NCI-H1105 (cell line): Measurements from ENCODE around the gene METTL8.

Source experiments
- DNase-seq: peaks from one replicate; lab custom pipeline; 2025; lab: John Stamatoyannopoulos, UW

METTL8 gene, protein sequence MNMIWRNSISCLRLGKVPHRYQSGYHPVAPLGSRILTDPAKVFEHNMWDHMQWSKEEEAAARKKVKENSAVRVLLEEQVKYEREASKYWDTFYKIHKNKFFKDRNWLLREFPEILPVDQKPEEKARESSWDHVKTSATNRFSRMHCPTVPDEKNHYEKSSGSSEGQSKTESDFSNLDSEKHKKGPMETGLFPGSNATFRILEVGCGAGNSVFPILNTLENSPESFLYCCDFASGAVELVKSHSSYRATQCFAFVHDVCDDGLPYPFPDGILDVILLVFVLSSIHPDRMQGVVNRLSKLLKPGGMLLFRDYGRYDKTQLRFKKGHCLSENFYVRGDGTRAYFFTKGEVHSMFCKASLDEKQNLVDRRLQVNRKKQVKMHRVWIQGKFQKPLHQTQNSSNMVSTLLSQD

DNA sequence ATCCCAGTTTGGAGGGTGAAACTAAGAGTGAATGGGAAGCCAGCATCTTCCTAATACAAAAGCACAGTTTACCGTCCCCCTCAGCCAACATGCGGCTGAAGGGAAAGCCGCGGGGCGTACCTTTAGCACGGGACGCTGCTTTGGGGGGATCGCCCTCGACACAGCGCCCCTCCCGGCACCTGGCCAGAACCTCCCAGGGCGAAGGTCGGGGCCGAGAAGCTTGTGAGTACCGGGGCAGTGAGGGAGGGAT is at the start of gene METTL8:
Gene METTL8, minus strand, starts transcription at position 228 of the 250 bp plus-strand sequence. CDS start 41,805 bp downstream, outside the sequence.
- no peak for DNase-seq

DNA sequence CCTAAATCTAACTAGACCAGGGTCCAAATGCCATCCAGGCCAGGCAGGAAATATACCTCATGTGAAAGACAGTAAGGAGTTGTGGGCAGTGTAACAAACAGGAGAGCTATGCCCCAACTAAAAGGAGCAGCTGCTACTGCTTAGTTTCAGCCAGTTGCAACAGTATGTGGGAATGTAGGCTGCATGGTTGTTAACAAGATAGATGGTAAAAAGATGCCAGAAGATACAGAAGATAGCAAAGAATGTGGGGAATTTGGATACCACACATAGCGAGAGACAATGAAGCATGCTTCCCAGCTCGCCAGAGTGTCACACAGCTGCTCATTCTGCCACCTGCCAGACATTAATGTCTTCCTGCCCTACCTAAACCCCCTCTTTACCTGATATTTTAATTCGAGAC is 49.1 kb upstream of the METTL8 start:
- no peak for DNase-seq

DNA sequence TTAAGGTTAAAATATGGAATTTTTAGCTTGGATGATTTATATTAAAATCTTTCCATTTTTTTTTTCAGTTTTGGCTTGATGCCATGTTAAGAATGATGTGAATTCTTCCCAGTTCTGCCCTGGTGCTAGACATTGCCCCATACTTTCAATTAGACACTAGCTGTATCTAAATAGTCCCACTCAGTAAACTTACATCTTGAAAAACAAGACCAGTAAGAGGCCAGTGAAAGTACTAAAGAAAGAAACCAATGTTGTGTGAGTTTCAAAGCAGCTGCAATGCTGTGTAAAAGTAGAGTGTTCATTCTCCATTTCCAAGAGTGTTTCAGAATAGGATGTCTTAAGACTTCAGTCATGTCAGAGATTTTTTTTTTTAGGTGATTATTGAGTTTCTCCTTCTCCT is 48.5 kb upstream of the METTL8 start:
- no peak for DNase-seq

DNA sequence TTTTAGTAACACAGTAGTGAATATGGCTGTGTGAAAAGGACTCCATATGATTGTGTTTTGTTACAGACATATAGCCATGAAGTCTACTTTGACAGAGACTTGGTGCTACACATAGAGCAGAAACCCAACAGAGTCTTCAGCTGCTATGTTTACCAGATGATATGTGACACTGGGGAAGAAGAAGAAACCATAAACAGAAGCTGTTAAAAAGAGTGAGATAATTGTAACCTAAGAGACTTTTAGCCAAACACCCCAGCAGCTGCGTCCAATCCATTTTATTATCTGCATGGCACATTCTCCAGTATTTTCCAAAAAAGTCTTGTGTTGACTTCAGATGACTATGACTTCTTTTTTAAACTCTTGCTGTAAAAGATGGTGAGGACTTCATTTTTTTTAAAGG is 47.1 kb upstream of the METTL8 start:
- DNase-seq = no peak

DNA sequence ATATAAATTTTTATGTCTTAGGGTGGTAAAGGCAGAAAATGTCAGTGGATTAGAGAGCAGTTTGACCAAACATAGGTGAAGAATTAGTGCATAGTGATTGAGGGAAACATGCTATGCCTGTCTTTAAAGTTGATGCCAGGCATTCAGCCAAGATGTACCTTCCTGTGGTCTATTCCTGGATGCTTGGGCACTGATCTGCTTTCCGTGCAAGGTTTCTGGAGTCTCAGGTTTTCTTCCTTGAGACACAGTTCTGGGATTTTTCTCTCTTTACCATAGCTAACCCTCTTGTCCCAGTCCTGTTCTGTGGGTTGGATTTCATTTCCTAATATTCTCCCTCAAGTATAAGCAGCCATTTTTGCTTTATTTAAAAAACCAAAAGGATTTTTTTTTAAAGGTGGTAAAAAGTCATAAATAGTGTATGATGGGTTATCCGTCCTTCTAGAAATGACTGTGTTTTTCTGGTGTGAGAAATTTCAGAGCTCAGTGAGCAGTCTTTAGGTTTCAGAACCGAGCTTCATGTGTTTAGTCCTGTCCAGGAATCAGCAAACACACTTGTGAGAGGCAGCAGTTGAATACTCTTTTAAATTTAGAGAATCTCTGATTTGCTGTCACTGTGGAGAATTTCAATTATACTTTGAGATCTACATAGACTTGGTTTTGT is 45.5 kb upstream of the METTL8 start:
- no peak for DNase-seq

DNA sequence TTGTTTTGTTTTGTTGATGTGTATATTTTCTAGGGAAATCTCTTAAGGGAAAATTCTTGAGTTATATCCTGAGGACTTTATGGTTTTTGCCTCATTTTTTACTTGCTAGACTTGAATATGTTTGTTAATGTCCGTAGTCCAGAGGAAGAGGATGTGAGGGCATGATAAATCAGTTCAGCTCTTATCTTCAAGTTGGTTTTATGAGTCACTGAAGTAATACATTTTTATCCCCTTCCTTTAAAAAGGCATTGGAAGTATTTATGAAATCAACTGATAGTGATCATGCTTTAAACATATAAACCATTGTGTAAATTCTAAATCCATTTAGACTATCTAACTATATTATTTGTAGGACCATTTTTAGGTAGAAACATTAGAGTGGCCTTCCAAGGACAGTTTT is 44.6 kb upstream of the METTL8 start:
- DNase-seq = no peak

DNA sequence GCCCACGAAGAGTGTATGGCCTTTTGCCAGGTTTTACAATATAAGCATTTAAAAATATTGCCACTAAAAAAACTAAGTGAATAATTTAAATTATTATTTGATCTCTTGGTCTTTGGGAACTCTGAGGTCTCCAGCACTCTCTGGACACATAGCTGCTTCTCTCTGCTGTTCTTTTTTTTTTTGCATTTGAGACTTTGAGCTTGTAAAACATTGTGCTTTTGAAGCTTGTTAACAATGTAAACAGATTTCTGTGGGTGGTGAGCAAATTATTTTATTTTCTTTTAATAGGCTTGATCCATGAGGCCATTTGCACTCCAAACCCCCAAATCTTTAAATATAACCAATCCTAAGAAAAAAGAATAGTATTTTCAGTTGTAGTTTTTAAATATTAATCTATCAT is 42.2 kb upstream of the METTL8 start:
- no peak for DNase-seq

DNA sequence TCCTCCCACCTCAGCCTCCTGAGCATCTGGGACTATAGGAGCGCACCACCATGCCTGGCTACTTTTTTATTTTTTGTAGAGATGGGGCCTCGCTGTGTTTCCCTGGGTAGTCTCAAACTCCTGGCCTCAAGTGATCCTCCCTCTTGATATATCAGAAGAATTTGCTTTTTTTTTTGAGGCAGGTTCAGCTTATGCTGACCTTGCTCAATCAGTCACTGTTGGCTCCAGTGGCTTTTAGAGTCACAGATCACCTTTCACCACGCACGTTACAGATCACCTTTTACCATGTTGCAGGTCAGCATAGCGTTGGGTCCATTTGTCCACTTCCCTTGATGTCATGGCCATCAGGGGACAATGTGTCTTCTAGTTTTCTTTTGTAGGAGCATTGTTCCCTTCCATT is 36.3 kb upstream of the METTL8 start:
- DNase-seq = no peak

DNA sequence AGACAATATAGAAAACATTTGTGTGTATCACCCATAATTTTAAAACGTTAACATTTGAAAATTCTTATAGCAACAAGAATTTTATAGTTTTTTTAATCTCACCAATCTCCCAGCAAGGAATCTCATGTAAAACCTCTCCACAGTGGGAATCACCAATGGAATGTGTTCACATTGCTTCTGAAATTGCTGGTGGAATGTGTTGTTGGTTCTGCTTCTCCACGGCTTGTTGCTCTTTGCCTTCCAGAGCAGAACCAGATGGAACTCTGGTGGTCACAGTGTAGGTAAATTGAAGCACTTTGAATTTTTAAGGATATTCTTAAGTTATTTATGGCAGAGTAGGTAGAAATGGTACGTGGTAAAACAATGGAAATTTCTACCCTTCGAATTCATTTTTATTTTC is 35.4 kb upstream of the METTL8 start:
- no peak for DNase-seq

DNA sequence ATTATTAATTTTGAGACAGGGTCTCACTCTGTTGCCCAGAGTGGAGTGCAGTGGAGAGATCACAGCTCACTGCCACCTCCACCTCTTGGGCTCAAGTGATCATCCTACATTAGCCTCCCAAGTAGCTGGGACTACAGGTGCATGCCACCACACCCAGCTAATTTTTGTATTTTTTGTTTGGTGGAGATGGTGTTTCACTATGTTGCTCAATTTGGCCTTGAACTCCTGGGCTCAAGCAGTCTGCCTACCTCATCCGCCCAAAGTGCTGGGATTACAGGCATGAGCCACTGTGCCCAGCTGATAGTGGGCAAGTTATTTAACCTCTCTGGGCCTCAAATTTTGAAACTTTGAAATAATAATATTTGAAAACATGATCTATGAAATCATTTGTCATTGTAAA is 26.7 kb upstream of the METTL8 start:
- no peak for DNase-seq

DNA sequence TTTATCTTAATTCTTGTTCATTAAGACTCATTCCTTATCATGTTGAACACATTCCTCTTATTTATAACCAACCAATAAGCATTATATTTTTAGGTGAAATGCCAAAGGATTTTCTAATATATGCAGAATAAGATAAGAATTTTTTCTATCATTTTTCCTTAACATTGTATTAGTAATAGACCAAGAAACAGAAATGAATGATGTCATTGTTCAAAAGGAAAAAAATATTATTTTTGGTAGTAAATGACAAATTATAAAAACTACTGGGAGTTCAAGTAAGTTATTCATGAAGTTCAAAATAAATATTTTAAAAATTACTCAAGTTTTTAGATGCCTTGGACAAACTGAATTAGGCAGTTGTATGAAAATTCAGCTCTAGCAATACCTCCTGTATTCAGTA is 25.7 kb upstream of the METTL8 start:
- no peak for DNase-seq

DNA sequence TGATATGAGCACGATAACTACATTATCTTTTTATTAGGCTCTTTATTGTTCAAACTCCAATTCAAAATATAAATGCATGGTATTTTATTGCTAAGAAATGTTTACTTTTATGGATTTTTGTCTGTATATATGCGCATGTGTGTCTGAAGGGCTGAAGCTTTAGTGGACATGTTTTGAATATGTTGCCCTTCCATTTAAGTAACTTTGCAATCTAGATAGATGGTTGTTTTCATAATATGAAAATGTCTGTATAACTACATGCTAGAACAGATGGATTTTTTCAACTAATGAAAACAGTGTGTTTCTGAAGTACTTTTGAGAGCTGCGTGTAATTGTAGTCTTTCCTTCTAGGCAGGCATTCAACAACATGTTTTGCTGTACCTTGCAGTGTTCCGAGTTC is 19.0 kb upstream of the METTL8 start:
- no peak for DNase-seq

DNA sequence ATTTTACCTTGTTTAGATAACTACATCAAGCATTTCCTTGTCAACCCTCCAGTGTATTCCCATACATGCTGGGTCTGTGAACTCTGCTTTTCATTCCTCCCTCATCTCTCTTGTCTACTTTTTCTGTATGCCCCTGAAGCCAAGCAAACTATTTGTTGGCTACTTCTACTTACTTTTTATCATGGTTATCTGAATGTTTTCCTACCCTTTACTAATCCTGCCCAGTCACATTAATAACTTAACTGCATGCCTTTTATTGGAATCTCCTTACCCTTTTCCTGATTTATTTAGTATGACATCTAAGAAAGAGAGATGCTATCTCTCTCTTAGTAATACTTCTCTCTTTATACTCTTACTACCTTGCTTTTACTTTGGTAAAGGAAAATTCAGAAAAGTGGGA is 17.3 kb upstream of the METTL8 start:
- no peak for DNase-seq

DNA sequence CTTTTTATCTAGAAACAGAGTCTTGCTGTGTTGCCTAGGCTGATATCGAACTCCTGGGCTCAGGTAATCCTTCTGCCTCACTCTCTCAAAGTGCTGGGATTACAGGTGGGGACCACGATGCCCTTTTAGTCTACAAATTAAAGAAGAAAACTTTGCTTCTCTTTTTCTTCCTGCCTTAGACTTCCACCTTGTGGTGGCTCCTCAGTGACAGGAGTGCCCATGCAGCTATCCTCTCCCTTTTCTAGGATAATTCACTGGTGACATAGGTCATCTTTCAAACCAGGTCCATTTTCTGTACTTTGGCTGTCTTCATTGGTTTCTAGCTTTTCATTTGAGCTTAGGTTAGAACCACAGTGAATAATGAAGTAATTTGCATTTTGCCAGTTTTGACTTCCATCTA is 13.9 kb upstream of the METTL8 start:
- DNase-seq = no peak

DNA sequence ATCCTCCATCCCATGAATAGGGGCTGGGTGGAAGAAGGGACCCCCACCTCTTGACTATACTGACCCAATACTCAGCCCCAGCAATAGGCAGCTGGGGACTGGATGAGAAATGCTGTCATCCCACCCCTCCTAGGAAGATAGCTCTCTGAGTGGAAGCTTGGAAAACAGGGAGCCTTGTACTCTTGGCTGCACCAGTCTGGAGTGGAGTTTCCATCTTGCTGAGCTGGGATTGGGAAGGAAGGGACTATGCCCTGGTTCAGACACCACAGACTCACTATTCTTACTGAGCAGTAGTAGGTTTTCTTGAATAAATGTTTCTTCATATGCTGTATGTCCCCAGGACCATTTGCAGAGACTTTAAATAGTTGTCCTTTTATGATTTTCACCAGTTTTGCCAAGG is 7.7 kb upstream of the METTL8 start:
- DNase-seq = no peak

DNA sequence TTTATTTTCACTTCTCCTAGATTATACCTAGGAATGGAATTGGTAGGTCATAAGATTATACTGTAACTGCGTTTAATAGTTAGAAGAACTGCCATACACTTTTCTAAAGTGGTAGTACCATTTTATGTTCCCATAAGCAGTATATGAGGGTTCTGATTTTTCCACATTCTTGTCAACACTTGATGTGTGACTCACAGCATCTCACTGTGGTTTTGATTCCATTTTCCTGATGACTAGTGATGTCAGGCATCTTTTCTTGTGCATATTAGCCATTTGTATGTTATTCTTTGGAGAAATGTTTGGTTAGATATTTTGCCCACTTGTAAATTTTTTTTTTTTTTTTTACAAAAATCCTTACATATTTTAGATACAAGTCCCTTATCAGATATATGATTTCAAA is 2.5 kb upstream of the METTL8 start:
- DNase-seq = no peak

DNA sequence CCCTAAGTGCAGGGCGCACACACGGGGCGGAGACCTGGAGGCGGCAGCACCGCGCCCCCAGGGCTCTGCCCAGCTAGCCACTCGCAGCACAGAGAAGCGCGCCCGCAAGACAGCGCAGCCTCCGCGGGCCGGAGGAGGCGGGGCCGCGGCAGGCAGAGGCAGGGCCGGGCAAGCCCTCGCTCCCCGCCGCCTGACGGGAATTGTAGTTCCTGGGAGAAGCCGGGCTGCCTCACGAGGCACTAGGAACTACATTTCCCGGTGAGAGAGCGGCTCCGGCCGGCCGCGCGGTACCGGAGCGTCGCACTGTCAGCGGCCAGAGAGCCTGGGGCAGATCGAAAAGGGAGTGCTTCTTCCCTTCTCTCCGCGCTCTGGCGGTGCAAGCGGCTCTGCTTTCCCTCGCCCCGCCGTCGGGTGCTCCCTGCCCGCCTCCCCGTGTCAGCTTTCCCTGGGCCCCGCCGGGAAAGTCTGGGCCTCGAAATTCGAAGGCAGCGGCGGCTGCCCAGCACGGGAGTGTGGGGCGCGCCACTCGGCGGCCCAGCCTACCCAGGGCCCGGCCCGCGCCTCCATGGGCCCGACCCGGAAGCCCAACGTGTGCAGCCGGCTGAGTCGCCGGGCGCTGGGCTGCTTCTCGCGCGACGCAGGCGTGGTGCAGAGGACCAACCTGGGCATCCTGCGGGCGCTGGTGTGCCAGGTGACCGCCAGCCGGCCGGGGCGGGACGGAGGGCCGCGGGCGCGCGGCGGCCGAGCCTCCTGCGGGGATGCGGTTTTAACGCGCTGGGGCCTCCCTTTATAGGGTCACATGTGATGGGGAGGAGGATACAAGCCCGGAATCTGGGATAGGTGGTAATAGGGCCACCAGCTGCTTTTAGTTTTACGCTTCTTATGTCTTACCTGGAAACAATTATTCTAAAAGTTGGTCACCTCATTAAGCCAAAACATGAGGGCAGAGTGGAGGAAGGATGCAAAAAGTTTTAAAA is 511 bp upstream of the METTL8 start, which contains the start of gene DCAF17:
Gene DCAF17, plus strand, starts transcription at position 214 of the 977 bp plus-strand sequence. Its CDS starts 352 bp downstream, at position 566.
- peak; percentile 92 for DNase-seq

DNA sequence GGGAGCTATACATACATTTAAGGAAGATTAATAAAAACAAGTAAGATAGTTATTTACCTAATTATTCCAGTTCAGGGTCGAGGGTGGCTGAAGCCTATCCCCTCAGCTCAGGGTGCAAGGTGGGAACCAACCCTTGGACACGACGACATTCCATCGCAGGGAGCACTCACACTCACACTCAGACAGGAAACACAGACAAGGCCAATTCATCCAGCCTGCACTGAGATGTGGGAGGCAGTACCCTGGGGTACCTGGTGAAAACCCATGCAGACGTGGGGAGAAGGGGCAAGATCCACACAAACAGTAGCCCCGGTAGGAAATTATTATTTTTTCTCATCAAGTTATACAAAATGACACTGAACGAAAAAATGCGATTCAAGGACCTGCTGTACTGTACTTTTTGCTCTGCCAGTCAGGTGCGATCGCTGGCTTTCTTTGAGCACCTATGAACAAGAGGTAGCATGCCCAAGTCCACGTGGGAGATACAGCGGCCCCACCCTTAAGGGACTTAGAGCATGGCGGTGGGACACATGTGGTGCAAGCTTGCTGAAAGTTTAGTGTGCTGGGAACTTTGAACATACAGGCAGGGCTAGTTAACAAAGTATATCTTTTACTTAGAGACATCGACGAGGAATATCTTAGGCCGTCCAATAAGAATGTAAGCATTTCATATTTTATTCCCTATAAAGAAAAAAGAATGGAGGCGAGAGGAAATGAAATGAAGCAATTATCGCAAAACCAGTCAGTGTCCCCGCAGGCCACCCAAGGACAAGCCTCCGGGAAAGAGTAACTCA is 624 bp downstream of the METTL8 start:
- peak; percentile 75 for DNase-seq

DNA sequence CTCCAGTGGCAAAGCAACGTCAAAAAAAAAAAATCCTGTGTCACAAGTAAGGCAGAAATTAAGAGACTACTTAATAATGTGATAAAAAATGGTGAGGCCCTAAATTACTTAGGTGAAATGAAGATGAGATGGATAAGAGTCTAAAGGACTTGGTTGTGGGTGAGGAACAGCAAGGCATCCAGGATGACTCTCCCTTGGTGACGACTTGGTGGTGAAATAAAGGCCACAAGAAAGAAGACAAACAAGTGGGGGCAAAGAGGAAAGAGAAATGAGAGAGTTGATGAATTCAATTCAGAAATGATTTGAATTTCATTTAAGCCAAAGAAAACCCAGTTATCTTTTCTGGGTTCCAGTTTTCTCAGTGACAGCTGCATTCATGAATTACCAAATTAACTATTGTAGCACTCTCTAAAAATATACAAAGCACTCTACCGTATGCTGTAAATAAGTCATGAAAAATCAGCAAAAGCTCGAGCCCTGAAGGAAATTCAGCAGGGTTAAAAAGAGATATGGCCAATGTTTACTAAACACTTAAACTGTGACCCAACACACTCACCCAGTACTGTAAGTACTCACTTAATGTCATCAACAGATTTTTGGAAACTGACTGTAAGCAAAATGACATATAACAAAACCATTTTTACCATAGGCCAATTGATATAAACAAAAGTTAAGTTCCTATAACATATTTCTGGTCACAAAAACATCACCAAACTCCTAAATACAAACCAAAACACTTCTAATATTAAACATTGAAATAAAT is 1.4 kb downstream of the METTL8 start:
- no peak for DNase-seq

DNA sequence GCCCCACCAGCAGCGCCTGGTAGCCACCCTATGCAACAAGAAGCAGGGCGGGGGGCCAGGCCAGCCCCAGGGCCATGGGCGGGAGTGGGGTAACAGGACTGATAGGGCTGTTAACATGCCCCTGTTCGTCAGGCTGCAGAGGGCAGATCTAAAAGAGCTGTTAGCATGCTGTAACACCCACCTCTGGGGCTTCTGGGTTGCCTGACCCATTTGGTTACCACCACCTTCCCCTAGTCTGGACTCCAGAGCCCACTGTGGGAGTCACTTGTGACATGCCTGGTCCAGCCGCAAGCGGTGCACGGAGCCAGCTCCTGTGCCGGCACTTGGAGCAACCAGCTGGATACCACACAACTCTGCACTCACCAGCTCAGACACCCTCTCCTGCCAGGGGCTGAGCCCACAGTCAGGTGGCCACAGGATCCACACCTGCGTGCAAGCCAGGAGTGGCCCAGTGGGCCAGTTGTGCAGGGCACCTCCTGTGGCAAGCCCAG is 2.1 kb downstream of the METTL8 start:
- DNase-seq = no peak
